ENCODE results near the gene AFMID. TPM values are rescaled to one million over a fixed set of nuclear protein-coding genes. Genes with fewer than 3 reads are reported as not detected.
"Not testable (repeated sequence)": the region's sequence is repeated elsewhere in the genome, so short reads cannot be mapped to it uniquely, and the experiment has no call there.

AFMID gene
- total RNA-seq (10 to 100 TPM; 32.4 to 69.5 (median 38.5) TPM), polyA plus RNA-seq (10 to 100 TPM; 42.9 to 45.3 TPM)
- long read RNA-seq, donor 1, partial matches to known transcripts: 0 of 15 reads
- long read RNA-seq, donor 1, other reads (novel, unspliced or antisense): 14 of 15 reads
- long read RNA-seq, donor 2, partial matches to known transcripts: 5 of 12 reads
- long read RNA-seq, donor 2, other reads (novel, unspliced or antisense): 6 of 12 reads
- long read RNA-seq, donor 3, partial matches to known transcripts: 0 of 10 reads
- long read RNA-seq, donor 3, other reads (novel, unspliced or antisense): 8 of 10 reads

- TF ChIP-seq CTCF (IDR thresholded peaks at IDR 0.05) (peak; percentile 94 to 96 (median 96)), POLR2A (IDR thresholded peaks at IDR 0.05) (peak; percentile 38), EP300 (IDR thresholded peaks at IDR 0.05) (no peak)
Measured at GRCh38 chr17:78186692-78187595, at the start of gene AFMID, which contains the start of gene TK1. Gene AFMID, plus strand, starts transcription at chr17:78187362. Its CDS starts 9 bp downstream, at chr17:78187371. Gene TK1, minus strand, starts transcription at chr17:78187052. Its CDS starts 58 bp downstream, at chr17:78186994.

DNA sequence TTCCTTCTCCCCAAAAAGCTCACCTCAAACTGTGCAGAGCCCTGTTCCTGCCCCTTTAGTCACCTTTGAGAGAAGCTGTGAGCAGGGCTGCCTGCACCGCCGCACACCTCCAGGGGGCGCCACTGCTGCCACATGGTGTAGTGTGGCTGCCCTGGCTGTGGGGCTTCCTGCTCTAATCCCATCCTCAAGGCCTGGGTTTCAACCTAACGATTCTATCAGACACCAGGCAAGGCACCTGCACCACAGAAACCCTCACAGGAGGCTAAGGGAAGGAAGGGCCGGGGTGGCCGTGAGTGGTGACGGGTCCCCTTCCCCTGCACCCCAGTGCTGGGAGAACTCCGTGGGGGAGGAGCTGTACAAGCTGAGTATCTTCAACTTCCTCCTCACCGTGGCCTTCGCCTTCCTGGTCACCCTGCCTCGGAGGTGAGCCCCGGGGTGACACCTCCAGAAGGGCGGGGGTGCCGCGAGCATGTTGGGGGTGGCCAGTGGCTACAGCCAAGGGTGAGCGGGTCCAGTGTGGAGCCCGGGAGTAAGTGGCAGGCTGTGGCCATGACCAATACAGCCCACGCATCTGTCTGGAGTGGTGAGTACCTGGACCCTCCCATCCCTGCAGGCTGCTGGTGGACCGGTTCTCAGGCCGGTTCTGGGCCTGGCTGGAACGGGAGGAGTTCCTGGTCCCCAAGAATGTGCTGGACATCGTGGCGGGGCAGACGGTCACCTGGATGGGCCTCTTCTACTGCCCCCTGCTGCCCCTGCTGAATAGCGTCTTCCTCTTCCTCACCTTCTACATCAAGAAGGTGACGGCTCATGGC, 49.6 kb upstream of the AFMID start:
- H3K9me3 ChIP-seq: no peaks in the 10 kb centered on the region
- H3K27ac ChIP-seq: no peak overlapping the region
- DNase-seq: peak in 1 of 5 donors; percentile 14
- no peak for TF ChIP-seq POLR2A (IDR thresholded peaks at IDR 0.05)
- no peak for TF ChIP-seq CTCF (IDR thresholded peaks at IDR 0.05)
- TF ChIP-seq EP300 (IDR thresholded peaks at IDR 0.05): no peak
- intact Hi-C loops (cut with DNase I): no loop called here
- no peaks in the 10 kb centered on the region for H3K36me3 ChIP-seq
- H3K27me3 ChIP-seq: no peaks in the 10 kb centered on the region
- no peaks in the 10 kb centered on the region for H3K4me1 ChIP-seq (ENCODE audit: insufficient read depth)
- 64 to 75% (median 69%) methylated on average over 25 to 26 of the region's 26 CpGs for WGBS, 3 donors
- no peak overlapping the region for H3K4me3 ChIP-seq

More at GRCh38 chr17:78186692-78187595, at the start of gene AFMID, which contains the start of gene TK1:
- Histone ChIP-seq H3K27ac (peak within 1 kb of the TSS; percentile 11 to 40), H3K36me3 (no peaks in the 10 kb centered on the region), H3K9me3 (no peaks in the 10 kb centered on the region), H3K4me3 (peak within 1 kb of the TSS; percentile 38), H3K4me1 (ENCODE audit: insufficient read depth) (peaks cover 7% of the 10 kb centered on the region), H3K27me3 (no peaks in the 10 kb centered on the region)
- peak; percentile 97 to 100 (median 98) for DNase-seq
- intact Hi-C loops (cut with DNase I): loop anchor here in 1 of 4 donors (5.0 kb wide), 1 partner anchor 230 kb away; the partner anchor contains the start of gene TNRC6C
- 4 to 5% (median 4%) methylated on average over 54 to 57 of the region's 57 CpGs for WGBS, 3 donors

DNA sequence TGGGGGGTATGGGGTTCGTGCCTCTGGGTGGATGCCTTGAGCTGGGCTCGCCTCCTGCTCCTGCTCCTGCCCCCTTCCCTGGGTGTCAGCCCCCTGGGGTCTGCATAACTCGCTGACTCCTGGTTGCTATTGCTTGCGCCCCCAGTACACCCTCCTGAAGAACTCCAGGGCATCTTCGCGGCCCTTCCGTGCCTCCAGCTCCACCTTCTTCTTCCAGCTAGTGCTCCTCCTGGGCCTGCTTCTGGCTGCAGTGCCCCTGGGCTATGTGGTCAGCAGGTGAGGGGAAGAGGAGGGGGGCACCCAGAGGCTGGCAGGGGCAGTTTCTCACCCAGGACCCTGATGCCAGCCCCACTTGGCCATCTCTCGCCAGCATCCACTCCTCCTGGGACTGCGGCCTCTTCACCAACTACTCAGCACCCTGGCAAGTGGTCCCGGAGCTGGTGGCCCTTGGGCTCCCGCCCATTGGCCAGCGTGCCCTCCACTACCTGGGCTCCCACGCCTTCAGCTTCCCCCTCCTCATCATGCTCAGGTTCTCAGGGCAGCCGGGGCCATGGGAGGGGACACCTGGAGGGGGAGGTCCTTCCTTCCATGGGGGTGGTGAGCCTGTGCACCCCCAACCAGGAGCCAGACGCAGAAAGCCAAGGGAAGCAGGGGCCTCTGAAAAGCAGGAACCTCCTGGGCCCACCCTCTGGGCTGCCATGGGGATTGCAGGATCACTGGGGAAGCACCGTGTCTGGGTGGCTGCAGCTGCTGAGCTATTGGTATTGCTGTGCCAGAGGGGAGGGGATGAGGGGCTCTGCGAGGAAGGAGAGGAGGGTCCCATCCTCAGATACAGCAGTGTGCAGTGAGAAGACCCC, 48.7 kb upstream of the AFMID start:
- Histone ChIP-seq H3K4me3 (no peak overlapping the region), H3K4me1 (ENCODE audit: insufficient read depth) (no peaks in the 10 kb centered on the region), H3K27ac (no peak overlapping the region), H3K27me3 (no peaks in the 10 kb centered on the region), H3K9me3 (no peaks in the 10 kb centered on the region), H3K36me3 (no peaks in the 10 kb centered on the region)
- no peak for TF ChIP-seq POLR2A (IDR thresholded peaks at IDR 0.05)
- TF ChIP-seq CTCF (IDR thresholded peaks at IDR 0.05): no peak
- TF ChIP-seq EP300 (IDR thresholded peaks at IDR 0.05): no peak
- intact Hi-C loops (cut with DNase I): no loop called here
- no peak for DNase-seq
- WGBS, 3 donors: 79 to 87% (median 84%) methylated on average over 15 to 17 of the region's 17 CpGs

GRCh38 chr17:78139861-78140168, 47.3 kb upstream of the AFMID start:
- H3K4me3 ChIP-seq; H3K36me3 ChIP-seq; H3K27ac ChIP-seq; H3K4me1 ChIP-seq (ENCODE audit: insufficient read depth); H3K27me3 ChIP-seq; intact Hi-C loops (cut with DNase I); H3K9me3 ChIP-seq; DNase-seq: not testable (repeated sequence)
- WGBS, 3 donors: 89 to 92% (median 91%) methylated on average over 12 of the region's 12 CpGs

Data from ovary (tissue), 10 donors.